Globus pallidus (tissue), 1 donor: Measurements from ENCODE around the gene PYGM.

ENCODE experiments used
- DNase-seq: peaks from one replicate; pipeline ENCODE4 v3.0.0-alpha.2; 2015; ENCODE audit warnings: low spot score

Gene PYGM

DNA sequence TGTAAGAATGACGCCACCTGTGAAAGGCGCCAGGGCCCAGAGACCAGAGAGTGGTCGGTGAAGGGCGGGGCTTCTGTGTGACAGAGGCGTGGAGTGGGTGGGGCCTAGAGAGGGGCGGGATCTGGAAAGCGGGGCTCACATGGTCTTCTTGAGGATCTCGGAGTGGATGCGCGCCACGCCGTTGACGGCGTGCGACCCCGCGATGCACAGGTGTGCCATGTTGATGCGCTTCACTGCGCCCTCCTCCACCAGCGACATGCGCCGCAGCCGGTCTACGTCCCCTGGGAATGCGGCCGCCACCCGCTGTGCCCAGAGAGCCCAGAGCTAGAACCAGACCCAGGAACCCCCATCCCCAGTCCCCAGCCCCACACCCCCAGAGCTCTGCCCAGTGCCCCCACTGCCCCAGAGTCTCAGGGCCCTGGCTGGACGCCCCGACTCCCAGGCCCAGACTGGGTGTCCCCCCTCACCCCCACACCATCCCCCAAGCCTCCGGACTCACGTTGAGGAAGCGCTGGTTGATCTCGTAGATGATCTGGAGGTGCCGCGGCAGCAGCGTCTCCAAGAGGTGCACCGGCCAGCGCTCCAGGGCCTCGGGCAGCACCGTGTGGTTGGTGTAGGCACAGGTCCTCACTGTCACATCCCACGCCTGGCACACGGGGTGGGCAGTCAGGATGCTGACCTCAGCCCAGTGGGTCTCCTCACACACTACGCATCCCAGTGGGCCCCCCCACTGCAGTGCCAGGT, 6.2 kb downstream of the PYGM start:
- no peak for DNase-seq

DNA sequence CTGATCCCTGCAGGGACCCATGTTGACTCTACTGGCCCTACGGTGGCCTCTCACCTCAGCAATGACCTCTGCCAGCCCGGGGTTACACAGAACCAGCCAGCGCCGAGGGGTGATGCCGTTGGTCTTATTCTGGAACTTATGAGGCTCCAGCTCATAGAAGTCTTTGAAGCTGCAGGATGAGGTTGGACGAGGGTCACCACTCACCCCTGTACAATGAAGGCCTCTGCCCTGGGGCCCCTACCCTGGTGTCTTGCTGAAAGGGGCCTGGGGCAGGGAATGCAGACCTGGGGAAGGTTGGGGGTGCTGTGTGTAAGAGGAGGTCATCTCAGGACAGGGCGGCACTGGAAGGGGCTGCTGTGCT, 6.8 kb downstream of the PYGM start:
- DNase-seq: no peak

DNA sequence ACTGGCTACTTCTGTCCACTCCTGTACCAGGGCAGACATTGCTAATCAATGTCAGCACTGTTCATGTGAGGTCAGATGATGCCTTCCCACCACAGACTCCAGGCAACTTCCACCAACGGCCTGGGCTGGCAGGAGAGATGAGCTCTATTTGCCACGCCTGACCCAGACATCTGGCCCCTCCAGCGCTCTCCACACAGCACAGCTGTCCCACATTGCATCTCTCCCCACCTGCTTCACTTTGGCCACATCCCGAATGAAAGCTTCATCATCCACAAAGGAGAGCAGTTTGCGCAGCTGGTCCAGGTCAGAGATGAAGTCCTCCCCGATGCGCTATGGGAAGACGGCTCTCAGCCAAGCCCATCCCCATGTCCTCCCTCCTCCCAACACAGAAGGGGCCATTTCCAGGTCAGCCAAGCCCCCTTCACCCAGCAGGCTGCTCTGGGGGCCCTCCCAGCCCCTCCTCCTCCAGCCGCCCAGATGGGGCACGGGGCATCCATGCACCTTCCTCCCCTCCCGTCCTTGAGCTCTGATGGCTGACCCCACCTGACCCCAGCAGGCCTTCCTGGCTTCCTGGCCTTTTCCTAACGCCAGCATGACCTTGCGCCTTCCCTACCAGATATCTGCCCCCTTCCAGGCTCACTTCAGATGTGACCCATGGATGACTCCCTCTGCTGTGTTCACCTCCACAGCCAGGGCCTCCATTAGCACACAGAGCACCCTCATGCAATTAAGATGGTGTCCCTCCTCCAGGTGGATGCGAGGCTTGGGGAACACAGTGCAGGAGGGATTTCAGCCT, 7.4 kb downstream of the PYGM start:
- DNase-seq: no peak

DNA sequence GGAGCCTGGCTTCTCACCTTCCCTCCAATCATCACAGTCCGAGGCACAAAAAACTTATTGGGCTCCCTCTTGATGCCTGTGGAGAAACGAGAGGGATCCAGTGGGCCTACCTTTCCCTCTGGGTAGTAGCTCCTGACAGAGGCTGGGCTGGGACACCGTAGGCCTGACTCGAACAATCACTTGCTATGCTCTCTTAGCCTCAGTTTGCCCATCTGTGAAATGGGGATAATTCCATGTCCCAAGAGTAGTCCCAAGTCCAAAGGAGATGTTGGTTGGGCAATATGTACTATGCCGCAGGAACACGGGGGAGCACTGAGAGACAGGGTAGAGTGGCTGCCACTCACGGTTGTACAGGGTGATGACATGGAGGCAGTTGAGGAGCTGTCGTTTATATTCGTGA, 8.2 kb downstream of the PYGM start:
- no peak for DNase-seq

DNA sequence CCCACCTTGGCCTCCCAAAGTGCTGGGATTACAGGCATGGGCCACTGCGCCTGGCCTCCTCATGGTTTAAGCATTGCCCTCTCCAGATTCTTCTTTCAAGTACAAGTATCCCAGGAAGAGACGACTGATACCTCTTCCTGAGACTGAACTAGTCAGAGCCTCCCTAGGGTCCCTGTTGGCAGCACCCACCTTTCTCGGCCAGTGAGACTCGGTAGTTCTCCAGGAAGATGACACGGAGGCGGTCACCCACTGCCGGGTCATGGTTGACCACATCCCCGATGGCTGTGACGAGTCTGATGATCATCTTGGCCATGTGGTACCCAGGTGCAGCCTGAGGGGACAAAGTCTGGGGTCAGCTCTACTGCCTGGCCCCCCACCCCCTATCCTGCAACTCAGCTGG, 8.6 kb downstream of the PYGM start:
- no peak for DNase-seq

DNA sequence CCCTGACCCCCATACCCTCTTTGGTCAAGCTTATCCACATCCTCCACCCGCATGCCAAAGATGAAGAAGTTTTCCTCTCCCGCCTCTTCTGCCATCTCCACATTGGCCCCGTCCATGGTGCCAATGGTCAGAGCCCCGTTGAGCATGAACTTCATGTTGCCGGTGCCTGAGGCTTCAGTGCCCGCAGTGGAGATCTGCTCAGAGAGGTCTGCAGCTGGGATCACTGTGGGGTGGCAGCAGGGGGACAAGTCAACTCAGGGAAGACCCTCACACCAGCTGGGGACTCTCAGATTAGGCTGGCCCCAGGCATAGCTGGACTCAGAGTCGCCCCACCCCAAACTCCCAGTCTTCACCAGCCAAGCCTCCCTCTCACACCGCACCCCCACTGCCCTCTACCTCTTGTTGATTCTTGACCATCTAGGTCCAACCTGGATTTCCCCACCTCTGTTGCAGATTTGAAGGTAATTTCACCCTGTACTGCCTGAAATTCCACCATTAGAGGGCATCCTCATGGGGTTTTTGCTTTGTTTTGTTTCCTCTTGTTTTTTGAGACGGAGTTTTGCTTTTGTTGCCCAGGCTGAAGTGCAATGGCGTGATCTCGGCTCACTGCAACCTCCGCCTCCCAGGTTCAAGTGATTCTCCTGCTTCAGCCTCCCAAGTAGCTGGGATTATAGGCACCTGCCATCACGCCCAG, 9.3 kb downstream of the PYGM start:
- no peak for DNase-seq

DNA sequence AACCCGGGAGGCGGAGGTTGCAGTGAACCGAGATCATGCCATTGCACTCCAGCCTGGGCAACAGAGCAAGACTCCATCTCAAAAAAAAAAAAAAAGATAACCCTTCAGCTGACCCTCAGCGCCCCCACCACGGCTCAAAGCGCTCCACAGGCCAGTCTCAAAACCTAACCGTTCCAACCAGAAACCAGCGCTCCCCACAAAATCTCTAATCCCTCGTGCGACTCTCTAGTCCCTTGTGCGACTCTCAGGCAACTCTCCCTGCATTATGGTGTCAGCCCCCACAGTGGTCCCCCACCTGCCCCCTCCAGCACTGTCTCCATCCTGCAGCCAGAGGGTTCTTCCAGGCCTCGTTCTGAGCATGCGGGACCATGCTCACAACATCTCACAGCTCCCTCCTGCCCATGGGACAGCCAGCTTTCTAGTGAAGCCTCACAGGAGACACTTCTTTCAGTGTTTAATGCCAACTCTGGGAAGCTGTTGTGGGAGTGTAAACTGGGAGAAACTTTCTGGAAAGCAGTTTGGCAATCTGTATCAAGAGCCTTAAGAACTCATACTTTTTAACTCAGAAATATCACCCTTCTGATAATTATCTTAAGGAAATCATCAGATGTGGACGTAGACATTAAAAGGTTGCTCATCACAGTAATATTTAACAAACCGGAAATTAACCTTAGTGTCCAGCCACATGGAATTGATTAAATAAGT, 11.7 kb downstream of the PYGM start:
- DNase-seq: no peak

DNA sequence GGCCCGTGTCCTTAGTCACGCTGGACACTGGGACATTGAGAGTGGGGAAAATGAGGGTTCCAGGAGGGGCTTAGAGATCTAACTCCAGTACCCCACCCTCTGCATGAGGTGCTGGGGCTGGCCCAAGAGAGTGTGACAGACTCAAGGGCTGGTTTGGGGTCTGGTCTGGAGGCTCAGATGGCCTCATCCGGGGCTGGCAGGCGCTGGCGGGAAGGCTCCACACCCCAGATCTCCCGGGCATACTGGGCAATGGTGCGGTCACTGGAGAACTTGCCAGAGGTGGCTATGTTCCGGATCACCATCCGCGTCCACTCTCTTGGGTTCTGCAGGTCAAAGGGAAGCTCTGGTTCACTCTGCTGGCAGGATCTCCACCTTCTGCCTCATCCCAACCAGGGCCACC, 13.3 kb downstream of the PYGM start:
- DNase-seq: no peak

DNA sequence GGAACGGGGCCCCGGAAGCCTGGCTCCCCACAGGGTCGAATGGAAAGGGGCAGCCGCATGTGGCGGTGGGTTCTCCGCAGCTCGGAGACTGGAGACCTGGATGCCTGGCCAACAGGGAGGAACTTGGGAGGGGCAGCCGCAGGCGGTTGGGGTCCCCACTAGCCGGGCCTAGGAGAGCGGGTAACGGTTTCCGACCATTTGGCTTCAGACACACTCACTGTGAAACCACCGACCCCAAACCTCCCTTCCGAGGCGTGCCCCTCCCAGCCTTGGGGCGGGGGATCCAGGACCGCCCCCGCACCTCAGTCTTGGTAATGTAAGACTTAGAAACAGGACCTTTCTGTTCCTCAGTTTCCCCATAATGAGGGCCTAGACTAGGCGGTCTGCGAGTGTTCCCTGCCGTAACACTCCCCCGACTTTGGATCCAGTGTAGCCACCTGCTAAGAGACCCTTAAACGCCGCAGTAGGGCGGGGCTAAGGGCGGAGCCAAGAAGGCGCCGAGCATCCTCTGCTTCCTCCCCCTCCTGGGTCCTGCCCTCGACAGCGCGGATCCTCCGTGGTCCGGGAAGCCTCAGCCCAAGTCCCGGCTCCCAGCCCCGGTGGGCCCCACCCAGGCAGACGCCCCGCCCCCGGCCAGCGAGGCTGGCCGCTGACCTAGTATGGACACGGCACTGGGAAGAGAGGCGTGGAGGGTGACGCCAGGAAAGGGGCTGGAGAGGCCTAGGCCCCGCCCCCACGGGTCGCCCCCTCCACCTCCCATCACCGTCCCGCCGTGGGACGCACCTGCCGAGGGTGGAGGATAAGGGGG, 14.0 kb downstream of the PYGM start:
- DNase-seq: peak; percentile 31

DNA sequence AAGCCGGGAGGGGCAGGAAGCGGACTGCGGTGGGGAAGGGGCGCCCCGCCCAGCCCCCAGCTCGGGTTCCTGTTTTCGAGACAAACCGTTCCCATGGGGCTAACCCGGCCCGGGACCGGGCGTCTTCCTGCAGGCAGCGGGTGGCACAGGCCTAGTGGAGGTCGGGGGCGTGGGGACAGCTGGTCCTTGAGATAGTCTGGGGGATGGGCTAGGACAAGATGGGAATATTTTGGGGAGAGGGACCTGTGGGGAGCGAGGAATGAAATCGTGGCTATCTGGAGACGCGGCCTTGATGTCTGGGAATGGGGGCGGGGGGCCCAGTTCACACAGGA, 14.6 kb downstream of the PYGM start:
- no peak for DNase-seq

DNA sequence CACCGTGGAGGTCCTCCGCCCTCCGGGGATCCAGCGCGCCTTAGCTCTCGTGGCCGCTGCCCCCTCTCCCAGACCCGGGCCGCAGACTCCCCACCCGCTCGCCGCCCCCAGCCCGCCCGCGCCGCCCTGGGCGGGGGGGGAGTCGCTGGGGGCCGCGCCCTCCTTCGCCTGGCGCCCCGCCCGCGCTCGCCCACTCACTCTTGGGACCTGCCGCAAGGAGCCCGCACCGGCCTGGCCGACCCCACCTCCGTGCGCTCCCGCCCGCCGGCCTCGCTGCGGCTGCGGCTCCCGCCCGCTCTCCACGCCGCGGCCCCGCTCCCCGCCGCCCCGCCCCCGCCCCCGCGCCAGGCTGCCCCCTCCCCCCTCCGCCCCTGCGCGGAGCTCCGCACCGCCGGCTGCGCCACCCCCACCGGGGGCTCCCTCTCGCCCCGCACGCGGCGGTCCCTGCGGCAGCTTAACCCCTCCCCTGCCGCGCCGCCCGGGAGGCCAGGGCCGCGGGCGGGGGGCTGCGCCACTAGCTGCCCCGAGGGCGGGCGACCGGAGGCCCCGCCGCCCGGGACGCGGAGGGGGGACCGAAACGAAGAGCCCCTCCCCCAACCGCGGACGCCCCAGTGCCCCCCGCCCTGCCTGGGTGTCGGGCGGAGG, 15.1 kb downstream of the PYGM start:
- DNase-seq: no peak

DNA sequence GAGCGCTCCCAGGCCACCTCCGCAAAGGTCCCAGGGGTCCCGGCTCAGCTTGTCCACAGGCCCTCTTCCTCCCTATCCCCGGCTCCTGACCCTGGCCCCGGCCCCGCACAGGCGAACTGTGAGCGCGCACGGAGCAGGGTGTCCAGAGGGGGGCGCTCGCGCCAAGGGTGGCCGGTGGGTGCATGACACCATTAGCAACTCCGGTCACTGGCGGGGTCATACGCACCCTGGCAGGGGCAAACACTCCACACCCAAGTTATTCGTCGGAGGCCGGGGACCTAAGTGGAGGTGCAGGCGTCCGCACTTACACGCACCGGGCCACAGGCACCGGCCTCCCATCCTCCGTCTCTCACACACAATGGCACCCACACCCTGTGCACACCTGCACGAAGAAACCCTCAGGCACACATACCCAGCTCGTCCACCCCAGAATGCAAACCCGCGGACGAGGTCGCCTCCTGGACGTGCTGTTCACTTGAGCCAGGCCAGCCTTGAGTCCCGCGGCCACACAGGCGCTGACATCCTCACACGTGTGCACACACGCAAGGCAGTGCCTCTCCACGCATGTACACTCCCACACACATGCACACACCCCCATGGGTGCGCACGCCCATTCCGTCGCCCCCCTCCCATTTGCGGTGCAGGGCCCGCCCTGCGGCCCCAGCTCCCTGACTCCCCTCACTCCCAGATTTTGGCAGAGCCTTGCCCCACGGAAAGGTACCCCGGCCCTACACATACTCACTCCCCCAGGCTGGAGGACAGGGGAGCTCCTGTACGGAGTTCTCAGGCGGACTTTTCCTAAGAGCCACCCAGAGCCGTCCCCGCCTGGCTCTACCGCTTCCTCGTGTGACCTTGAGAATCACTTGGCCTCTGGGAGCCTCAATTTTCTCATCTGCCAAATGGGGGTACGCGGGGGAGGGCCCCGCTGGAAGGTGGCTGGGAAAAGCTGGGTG, 15.9 kb downstream of the PYGM start, which contains the start of gene RASGRP2:
Gene RASGRP2 (minus strand): TSS at position 552 of the 953 bp plus-strand sequence. CDS start 1,276 bp downstream, outside the sequence.
- no peak for DNase-seq

DNA sequence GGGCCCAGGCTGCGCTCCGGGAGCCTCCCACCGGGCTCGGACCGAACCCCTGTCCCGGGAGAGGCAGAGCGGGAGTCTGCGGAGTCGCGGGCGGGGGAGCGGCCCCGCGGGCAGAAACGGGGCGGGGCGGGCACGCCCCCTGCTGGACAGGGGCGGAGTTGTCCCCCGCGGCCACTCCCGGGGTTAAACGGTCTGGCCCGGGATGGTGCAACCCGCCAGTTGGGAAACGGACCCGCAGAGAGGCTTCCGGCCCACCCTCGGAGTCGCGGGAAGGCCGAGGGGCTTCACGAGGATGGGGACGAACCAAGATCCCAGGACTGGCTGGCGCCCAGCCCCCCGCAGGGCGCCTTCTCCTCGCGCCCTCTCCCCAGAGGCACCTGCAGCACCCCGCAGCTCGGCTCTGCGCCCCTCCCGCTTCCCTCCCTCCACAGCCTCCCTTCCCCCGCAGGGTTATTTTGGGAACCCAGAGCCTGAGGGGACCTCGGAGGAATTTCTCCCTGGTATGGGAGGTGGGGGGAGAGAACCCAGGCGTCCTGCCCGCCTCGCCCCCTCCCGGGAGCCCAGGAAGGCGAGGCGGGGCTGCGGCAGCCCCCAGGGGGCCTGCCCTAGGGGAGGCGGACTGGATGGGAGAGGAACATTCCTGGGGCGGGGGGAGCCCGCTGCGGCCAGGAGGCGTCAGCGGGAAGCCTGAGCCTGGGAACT, 16.7 kb downstream of the PYGM start:
- DNase-seq: peak; percentile 34

DNA sequence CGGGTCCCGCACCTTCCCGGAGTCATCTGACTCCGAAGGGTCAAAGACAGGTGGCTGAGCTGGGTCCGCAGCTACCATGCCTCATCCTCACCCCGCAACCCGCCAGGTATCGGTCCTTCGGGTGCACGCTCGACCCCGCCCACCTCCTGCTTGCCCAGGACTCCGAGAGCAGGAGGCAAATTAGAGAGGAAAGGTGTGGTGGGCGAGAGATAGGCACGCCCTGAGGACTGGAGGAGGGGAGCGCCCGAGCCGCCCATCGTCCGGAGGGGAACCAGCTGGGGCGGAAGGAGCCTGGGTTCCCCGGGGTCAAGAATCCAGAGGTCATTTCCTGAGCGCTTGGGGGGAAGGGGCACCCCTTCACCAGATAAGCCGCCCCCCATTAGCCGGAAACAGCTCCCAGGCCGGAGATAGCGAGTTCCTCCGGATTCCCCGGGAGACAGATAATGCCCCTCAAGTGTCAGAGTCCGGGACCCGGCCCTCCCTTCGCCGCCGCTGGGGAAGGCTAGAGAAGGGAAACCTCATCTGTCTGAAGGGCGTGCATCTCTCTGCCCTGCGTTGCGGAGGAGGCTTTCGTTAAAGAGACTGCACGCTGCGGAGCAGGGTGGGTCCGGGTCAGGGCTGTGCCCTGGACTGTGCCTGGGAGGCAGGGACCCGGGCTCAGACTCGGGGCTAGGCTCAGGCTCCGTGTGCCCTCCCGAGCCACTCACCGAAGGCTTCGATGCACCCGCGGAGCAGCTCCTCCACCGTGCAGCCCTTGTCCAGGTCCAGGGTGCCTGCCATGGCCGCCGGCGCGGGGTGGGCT, 17.5 kb downstream of the PYGM start:
- no peak for DNase-seq

DNA sequence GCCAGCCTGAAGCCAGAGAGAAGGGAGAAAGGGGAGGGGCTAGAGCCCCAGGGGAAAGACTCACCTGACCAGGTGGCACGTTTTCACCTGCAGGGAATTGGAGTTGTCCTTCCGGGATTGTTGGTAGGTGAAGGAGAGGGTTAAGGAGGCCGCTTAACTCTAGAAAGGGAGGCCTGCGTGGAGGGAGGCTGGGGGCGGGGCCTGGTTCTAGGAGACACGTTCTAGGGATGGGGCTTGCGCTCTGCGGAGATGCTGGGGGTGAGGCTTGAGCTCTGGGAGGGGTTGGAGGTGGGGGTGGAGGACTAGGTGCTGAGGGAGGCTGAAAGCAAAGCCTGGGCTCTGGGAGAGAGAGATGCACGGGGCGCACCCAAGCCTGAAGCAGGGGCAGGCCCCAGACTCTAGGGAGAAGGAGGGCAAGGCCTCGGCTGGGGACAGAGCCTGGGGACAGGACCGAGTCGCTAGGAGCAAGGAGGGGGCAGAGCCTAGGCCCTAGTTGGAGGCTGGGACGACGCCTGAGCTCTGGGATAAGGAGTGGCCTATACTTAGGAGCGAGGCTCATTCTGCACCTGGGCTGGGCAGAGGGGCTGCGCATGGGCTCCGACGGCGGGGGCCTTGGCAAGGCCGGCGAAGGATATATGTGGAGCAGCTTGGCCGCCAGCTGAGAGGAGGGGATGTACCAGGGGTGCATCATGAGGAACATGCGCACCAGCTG, 18.2 kb downstream of the PYGM start:
- DNase-seq: no peak

DNA sequence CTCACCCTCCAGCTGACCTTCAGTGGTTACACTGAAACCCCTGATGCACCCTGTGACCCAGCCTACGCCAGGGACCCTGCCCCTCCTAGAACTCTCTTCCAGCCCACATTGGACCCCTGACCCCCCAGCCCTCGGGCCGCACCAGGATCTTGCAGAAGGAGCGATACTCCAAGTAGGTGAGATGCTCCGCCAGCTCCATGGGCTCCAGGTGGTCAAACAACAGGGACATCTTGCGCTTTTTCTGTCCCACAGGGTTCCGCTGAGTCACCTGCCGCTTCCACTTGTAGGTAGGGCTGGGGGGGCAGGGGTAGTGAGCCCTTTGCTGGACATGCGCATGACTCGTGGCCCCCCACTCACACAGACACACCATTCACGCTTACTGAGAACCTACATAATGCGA, 19.9 kb downstream of the PYGM start:
- no peak for DNase-seq

DNA sequence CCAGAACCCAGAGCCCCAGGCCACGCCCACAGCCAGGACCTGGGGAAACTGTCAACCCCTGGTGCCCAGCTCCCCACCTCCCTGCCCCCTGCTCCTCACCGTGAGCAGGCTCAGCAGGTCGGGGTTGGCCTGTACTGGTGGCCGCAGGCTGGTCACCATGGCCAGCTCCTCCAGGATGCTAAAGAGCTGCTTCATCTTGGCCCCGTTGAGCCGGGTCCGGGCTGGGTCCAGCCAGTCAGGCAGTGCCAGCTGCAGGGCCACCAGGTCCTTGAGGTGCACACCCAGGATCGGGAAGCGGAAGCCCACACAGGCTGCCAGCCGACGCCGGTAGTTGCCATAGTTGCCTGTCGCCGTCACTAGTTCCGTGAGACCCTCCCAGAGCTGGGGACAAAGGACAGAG, 23.1 kb downstream of the PYGM start:
- no peak for DNase-seq
